Retinal pigment epithelial cell (primary cell): Measurements from ENCODE around the gene STX18.
A peak's percentile ranks its signal among the peaks of the same experiment; 100 is the strongest.
"Not testable (repeated sequence)": the region's sequence is repeated elsewhere in the genome, so short reads cannot be mapped to it uniquely, and the experiment has no call there.

ENCODE experiments used
- DNase-seq: peaks from one replicate; pipeline ENCODE4 v3.0.0-alpha.2; 2010; ENCODE audit warnings: low read depth
- H3K4me3 ChIP-seq: 2 replicates; pipeline ENCODE4 v1.5.1; 2011; ENCODE audit warnings: mild to moderate bottlenecking, low read length, control low read depth, moderate library complexity
- TF ChIP-seq, protein P1 (sequence below): conservative IDR thresholded peaks from 2 replicates; pipeline ENCODE4 v1.5.1; 2011; ENCODE audit warnings: low read depth, low read length, control low read depth, inconsistent platforms

The STX18 gene

DNA sequence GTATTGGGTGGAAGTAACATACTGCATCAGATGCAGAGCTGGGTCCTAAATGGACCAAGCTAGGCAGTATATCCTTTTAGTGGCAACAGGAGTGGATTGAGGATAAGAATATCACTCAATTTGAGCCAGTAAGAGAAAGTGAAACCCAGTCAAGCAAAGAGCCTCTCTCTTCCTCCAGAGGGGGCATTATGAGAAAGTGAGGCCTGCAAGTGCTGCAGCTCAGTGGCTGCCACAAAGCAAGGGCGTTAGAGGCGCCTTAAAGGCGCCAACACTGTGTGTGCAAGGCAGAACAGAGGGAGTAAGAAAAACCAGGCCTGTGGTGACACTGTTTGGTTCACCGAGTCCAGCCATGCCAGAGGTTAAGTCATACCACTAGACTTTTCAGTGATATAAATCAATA lies 17.5 kb downstream of the STX18 start:
- no peak for DNase-seq

DNA sequence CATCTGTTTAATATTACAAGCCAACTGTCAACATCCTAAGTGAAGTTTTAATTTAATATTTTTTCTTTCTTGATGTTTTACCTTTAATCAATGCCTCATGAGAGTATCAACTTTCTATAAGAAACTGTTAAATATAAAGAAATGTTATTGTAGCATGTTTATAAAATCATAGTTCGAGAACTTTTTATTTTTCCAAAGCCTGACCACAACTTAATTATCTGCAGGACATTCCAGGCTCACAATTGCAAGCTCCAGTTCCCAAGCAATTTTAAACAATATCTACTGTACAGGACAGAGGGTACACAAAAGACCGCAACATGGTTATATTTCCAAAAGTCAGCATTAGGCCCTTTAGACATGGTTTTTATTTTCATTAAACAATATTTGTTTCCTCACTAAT lies 20.1 kb downstream of the STX18 start:
- no peak overlapping the region for H3K4me3 ChIP-seq
- TF ChIP-seq, protein P1, sequence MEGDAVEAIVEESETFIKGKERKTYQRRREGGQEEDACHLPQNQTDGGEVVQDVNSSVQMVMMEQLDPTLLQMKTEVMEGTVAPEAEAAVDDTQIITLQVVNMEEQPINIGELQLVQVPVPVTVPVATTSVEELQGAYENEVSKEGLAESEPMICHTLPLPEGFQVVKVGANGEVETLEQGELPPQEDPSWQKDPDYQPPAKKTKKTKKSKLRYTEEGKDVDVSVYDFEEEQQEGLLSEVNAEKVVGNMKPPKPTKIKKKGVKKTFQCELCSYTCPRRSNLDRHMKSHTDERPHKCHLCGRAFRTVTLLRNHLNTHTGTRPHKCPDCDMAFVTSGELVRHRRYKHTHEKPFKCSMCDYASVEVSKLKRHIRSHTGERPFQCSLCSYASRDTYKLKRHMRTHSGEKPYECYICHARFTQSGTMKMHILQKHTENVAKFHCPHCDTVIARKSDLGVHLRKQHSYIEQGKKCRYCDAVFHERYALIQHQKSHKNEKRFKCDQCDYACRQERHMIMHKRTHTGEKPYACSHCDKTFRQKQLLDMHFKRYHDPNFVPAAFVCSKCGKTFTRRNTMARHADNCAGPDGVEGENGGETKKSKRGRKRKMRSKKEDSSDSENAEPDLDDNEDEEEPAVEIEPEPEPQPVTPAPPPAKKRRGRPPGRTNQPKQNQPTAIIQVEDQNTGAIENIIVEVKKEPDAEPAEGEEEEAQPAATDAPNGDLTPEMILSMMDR = no peak
- DNase-seq = no peak

More for the DNA sequence above, 17.5 kb downstream of the STX18 start:
- no peak overlapping the region for H3K4me3 ChIP-seq
- TF ChIP-seq, protein P1 = no peak

DNA sequence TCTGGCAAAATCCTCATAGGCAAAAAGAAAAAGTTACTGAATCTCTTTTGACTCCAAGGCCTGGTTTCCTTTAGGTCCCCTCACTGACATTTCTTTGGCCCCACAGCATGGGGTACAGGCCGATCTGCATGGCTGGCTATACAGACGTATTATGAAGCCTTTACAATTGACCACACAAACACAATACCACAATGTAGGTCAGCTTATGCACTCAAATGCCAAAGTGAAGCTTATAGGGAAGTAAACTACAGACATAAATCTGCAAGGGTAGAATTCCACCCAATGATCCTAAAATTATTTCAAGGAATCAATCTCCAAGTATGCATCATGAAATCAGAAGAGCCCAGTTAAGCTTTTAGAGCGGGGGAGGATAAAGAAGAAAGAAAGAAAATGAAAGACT lies 20.7 kb downstream of the STX18 start:
- DNase-seq = no peak
- TF ChIP-seq, protein P1 = no peak
- H3K4me3 ChIP-seq = no peak overlapping the region

DNA sequence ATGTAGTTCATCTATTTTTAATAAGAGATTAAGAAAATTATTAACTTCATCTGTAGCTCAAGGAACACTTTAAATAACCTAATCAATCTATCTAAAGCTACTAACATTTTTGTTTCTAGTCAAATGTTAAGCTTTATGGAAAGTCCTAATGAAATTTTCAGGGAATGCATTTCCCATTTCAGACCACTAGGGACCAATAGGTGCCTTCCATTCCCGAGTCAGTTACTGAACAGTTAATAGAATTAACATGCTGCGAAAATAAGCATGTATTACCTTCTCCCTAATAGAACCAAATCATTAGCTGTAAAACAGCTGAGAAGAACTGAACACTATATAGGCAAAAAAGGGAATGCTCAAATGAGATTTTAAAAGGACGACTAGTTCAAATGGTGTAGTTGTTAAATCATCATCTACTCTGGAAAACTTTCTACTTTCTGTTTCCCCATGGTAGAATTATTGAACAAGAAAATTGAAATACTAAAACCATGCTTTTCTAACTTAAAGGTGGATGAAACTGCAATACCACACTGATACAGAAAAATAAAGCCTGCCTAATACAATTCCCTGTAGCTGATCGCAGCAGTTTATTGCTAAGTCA lies 22.5 kb downstream of the STX18 start:
- H3K4me3 ChIP-seq = no peak overlapping the region
- no peak for DNase-seq
- TF ChIP-seq, protein P1 = peak; percentile 75

DNA sequence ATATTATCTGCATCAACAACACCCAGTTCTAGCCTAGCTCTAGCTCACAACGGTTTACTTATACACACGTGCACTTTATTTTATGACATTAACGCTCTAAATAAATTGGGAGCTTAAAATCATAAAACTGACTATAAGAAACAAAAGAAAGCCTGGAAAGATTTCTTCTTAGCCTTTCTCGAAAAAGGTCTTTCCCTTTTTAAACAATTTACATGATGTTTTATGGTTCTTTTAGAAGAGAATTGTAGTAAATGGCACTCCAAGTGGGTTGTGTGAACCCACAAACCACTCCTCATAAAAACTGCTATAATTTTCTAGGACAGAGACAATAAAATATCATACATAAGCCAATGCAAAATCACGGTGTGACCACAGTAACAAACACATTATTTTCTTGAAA lies 23.1 kb downstream of the STX18 start:
- TF ChIP-seq, protein P1 = no peak
- no peak for DNase-seq
- H3K4me3 ChIP-seq = no peak overlapping the region

DNA sequence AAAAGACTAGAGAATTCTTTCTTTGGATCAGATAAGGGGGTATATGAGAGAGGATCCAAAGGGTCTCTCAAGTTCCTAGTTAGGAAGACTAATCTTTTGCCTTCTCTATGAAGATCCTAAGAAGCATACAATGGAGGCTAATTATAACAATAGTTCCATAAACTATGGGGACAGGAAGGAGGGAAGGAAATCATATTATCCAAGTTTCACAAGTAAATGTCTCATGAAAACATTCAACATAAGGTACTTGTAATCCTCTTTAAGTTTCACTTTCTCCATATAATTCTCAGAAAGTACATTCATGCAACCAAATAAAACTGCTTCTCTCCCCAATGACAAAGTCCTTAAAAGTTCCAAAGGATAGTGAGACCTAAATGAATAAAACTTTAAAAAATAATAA lies 27.1 kb downstream of the STX18 start:
- TF ChIP-seq, protein P1 = no peak

DNA sequence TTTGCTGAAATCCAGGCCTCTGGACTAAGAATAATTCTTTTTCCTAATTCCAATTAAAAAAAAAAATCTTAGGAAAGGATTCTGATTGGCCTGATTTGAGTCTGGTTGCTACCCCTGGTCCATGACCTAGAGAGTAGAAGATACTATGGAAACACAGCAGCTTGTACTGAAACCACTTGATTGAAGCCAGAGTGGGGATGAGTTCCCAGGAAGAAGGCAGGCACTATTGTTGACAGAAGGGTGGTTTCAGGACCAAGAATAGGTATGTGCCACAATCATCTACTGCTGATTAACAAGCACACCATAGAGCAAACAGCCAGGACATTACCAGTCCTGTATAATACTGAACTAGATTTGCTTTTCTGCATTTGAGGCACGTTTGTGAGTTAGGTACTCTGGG lies 29.6 kb downstream of the STX18 start:
- TF ChIP-seq, protein P1 = no peak
- no peak overlapping the region for H3K4me3 ChIP-seq
- no peak for DNase-seq

More for the DNA sequence above, 27.1 kb downstream of the STX18 start:
- H3K4me3 ChIP-seq = no peak overlapping the region
- DNase-seq = no peak

DNA sequence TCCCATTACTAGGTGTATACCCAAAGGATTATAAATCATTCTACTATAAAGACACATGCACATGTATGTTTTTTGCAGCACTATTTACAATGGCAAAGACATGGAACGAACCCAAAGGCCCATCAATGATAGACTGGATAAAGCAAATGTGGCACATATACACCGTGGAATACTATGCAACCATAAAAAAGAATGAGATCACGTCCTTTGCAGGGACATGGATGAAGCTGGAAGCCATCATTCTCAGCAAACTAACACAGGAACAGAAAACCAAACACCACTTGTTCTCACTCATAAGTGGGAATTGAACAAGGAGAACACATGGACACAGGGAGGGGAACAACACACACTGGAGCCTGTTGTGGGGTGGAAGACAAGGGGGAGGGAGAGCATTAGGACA lies 31.2 kb downstream of the STX18 start:
- DNase-seq, H3K4me3 ChIP-seq: not testable (repeated sequence)
